ENCODE measurements around the gene STYXL1.

STYXL1 gene

GRCh38 chr7:75991531-75992082 is 56.2 kb downstream of the STYXL1 start:
- CTCF ChIA-PET: interaction anchor here (0.7 kb wide), 1 partner anchor 123 kb away, joined by 3 read pairs; no protein-coding TSS in a partner anchor
- H3K4me3 ChIP-seq (ENCODE audit: low read depth, low read length): no peak overlapping the region
- no peak for TF ChIP-seq CTCF (IDR thresholded peaks at IDR 0.05; ENCODE audit: insufficient read depth, low read length, missing control alignments)
- POLR2A ChIA-PET: no interaction called here
- no peak for DNase-seq (ENCODE audit: low read depth, low spot score)

- CTCF ChIA-PET: no interaction called here
- H3K4me3 ChIP-seq (ENCODE audit: low read depth, low read length): no peak overlapping the region
These were observed 58.1 kb downstream of the STYXL1 start for GRCh38 chr7:75989500-75990388.

GRCh38 chr7:75988568-75989499 is 59.0 kb downstream of the STYXL1 start:
- TF ChIP-seq CTCF (IDR thresholded peaks at IDR 0.05; ENCODE audit: insufficient read depth, low read length, missing control alignments): no peak
- ChIA-PET POLR2A (no interaction called here), CTCF (no interaction called here)
- H3K4me3 ChIP-seq (ENCODE audit: low read depth, low read length): no peak overlapping the region
- DNase-seq (ENCODE audit: low read depth, low spot score): no peak

More at GRCh38 chr7:75989500-75990388, 58.1 kb downstream of the STYXL1 start:
- POLR2A ChIA-PET: no interaction called here
- no peak for TF ChIP-seq CTCF (IDR thresholded peaks at IDR 0.05; ENCODE audit: insufficient read depth, low read length, missing control alignments)
- no peak for DNase-seq (ENCODE audit: low read depth, low spot score)

GRCh38 chr7:75987805-75988567 is 59.8 kb downstream of the STYXL1 start:
- ChIA-PET CTCF (no interaction called here), POLR2A (no interaction called here)
- H3K4me3 ChIP-seq (ENCODE audit: low read depth, low read length): no peak overlapping the region
- no peak for TF ChIP-seq CTCF (IDR thresholded peaks at IDR 0.05; ENCODE audit: insufficient read depth, low read length, missing control alignments)
- DNase-seq (ENCODE audit: low read depth, low spot score): no peak

- CTCF ChIA-PET: no interaction called here
- POLR2A ChIA-PET: no interaction called here
- TF ChIP-seq CTCF (IDR thresholded peaks at IDR 0.05; ENCODE audit: insufficient read depth, low read length, missing control alignments): no peak
- no peak overlapping the region for H3K4me3 ChIP-seq (ENCODE audit: low read depth, low read length)
- DNase-seq (ENCODE audit: low read depth, low spot score): no peak
These were observed 60.6 kb downstream of the STYXL1 start for GRCh38 chr7:75987026-75987804.
